Measurements from ENCODE around the gene KIRREL3.

Gene KIRREL3

GRCh38 chr11:126838779-126839178 lies 161.8 kb downstream of the KIRREL3 start:
- TF ChIP-seq, protein P1, sequence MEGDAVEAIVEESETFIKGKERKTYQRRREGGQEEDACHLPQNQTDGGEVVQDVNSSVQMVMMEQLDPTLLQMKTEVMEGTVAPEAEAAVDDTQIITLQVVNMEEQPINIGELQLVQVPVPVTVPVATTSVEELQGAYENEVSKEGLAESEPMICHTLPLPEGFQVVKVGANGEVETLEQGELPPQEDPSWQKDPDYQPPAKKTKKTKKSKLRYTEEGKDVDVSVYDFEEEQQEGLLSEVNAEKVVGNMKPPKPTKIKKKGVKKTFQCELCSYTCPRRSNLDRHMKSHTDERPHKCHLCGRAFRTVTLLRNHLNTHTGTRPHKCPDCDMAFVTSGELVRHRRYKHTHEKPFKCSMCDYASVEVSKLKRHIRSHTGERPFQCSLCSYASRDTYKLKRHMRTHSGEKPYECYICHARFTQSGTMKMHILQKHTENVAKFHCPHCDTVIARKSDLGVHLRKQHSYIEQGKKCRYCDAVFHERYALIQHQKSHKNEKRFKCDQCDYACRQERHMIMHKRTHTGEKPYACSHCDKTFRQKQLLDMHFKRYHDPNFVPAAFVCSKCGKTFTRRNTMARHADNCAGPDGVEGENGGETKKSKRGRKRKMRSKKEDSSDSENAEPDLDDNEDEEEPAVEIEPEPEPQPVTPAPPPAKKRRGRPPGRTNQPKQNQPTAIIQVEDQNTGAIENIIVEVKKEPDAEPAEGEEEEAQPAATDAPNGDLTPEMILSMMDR (IDR thresholded peaks at IDR 0.05; ENCODE audit: insufficient read depth, missing control alignments) = no peak
- DNase-seq (ENCODE audit: insufficient read length, low spot score) (no peak), FAIRE-seq (no peak)

- DNase-seq (ENCODE audit: insufficient read length, low spot score) (no peak), FAIRE-seq (no peak)
- TF ChIP-seq, protein P1 (IDR thresholded peaks at IDR 0.05; ENCODE audit: insufficient read depth, missing control alignments) = no peak
Observed at GRCh38 chr11:126837581-126837980, 163.0 kb downstream of the KIRREL3 start.

DNA sequence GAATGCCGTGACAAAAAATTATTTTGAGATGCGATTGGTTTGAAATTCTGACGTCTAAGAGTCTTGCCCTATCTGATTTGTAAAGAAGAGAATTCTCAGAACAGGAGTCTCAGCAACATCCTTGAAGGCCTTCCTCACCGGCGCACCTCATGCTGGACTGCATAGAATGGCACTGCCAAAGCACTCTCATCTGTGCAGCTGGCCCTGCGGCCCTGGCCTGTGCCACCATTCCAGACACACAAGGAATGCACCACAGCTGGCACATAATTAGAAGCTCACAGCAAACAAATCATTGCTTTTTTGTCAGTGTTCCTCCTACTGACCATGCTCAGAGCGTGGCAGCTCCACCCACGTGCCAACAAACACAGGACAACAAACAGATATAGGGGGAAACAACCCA lies 166.0 kb downstream of the KIRREL3 start:
- FAIRE-seq = no peak
- no peak for DNase-seq (ENCODE audit: insufficient read length, low spot score)
- TF ChIP-seq, protein P1 (IDR thresholded peaks at IDR 0.05; ENCODE audit: insufficient read depth, missing control alignments) = no peak

DNA sequence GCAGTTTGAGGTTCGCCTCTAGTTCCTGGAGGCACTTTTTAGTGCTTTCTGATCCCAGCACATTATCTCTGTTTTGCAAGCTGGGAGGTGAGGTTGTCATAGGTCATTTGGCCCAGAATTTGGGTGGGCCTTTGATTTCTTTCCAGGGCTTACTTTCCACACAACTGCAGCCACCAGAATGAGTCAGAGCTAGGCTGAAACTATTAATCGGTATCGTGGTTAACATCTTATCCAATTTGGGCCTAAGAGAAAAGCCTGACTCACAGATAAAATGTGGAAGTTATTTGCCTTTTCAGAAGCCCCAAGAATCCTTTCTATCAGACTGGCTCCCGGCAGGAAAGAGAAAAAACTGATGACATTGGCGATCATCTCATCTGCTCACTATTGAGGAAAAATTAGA lies 166.4 kb downstream of the KIRREL3 start:
- FAIRE-seq (no peak), DNase-seq (ENCODE audit: insufficient read length, low spot score) (no peak)
- TF ChIP-seq, protein P1 (IDR thresholded peaks at IDR 0.05; ENCODE audit: insufficient read depth, missing control alignments) = no peak

DNA sequence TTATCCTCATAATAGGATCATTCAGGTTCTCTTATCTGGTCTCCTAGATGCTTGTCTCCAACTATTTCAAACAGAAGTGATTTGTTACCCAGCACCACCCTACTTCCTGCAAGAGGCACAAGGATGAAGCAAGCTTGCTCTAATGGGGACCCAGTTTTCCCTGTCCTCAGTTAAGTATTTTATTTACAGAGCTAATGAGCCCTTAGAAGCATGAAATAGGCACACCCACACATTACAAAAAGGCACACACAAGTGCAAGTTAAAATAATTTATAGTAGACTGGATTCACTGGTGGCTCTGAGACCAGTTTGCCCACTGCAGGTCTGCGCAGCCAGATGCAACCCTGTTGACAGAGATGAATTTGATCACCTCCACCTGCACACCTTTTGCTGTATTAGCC lies 167.5 kb downstream of the KIRREL3 start:
- no peak for DNase-seq (ENCODE audit: insufficient read length, low spot score)

DNA sequence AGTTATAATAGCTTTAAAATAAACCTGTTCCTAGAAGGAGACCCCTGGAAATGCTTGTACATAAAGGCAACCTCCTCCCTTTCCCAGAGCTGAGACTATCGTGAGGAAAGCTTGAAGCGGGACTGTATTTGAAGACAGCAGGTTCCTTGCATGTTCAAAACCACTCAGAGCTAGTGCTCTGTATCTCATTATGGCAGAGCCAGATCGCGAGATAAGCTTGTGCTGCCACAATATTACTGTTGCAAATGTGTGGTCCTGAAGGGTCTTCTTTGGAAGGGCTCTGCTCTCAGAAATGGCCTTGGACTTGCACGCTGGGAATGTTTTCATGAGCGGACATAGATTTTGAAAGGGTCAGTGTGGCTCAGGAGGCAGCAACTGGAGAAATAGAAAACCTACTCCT lies 168.2 kb downstream of the KIRREL3 start:
- TF ChIP-seq, protein P1 (IDR thresholded peaks at IDR 0.05; ENCODE audit: insufficient read depth, missing control alignments) = no peak
- no peak for DNase-seq (ENCODE audit: insufficient read length, low spot score)
- no peak for FAIRE-seq

More for the DNA sequence above, 167.5 kb downstream of the KIRREL3 start:
- TF ChIP-seq, protein P1 (IDR thresholded peaks at IDR 0.05; ENCODE audit: insufficient read depth, missing control alignments) = no peak
- FAIRE-seq = no peak

DNA sequence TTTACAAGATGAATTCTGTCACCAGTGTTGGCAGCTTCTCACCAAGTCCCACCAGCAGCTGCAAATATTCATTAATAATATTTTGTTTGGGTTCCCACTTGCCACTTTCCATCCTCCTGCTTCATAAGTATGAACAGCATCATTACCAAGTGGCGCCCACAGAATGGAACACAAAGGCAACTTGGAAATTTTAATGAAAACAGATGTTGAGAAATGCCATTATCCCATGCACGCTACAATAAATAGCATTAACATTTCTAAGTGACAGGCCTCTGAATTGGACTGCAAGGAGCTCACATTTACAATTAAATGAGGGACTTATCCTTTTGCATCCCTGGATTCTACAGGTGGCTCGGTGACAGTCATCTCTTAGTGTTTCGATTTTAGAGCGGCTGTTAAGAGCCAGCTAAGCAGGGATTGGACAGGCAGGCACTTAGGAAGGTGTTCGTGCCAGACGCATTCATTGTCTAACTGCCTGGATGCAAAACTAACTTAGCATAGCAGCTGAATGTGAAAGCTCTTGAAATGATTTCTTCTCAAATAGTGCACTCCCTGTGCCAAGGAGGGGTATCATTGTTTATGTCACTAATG lies 170.3 kb downstream of the KIRREL3 start:
- no peak for DNase-seq (ENCODE audit: insufficient read length, low spot score)
- TF ChIP-seq, protein P1 (IDR thresholded peaks at IDR 0.05; ENCODE audit: insufficient read depth, missing control alignments) = no peak
- no peak for FAIRE-seq

Measured in D721Med (cell line).